ENCODE data around the gene USP17L25. TPM values are rescaled to one million over a fixed set of nuclear protein-coding genes. Genes with fewer than 3 reads are reported as not detected.

The USP17L25 gene
- total RNA-seq, 2 experiments from 2014 or later, result not detected

Other genes with a start within 250 kb of the USP17L25 start
- gene FAM90A26, start 159.5 kb upstream of the USP17L25 start, total RNA-seq, result not detected
- not detected for gene USP17L10, start 119.3 kb upstream of the USP17L25 start, total RNA-seq
- not detected for gene USP17L11, start 114.5 kb upstream of the USP17L25 start, total RNA-seq
- gene USP17L12, start 109.8 kb upstream of the USP17L25 start, total RNA-seq, result not detected
- not detected for gene USP17L13, start 105.0 kb upstream of the USP17L25 start, total RNA-seq
- not detected for gene USP17L15, start 95.5 kb upstream of the USP17L25 start, total RNA-seq
- not detected for gene USP17L17, start 86.0 kb upstream of the USP17L25 start, total RNA-seq
- gene USP17L18, start 81.3 kb upstream of the USP17L25 start, total RNA-seq, result not detected
- not detected for gene USP17L19, start 76.5 kb upstream of the USP17L25 start, total RNA-seq
- gene USP17L20, start 71.8 kb upstream of the USP17L25 start, total RNA-seq, result not detected
- not detected for gene USP17L21, start 67.0 kb upstream of the USP17L25 start, total RNA-seq
- gene USP17L22, start 62.3 kb upstream of the USP17L25 start, total RNA-seq, result not detected
- gene USP17L24, start 4.7 kb upstream of the USP17L25 start, total RNA-seq, result not detected
- gene USP17L26, start 4.7 kb downstream of the USP17L25 start, total RNA-seq, result not detected
- not detected for gene USP17L5, start 9.5 kb downstream of the USP17L25 start, total RNA-seq
- not detected for gene USP17L27, start 14.2 kb downstream of the USP17L25 start, total RNA-seq
- gene USP17L28, start 19.0 kb downstream of the USP17L25 start, total RNA-seq, result not detected
- not detected for gene USP17L29, start 23.7 kb downstream of the USP17L25 start, total RNA-seq
- not detected for gene USP17L30, start 33.2 kb downstream of the USP17L25 start, total RNA-seq
- gene DEFB131A, start 114.5 kb downstream of the USP17L25 start, total RNA-seq, result not detected

Data from activated CD8-positive, alpha-beta memory T cell treated with anti-CD3 and anti-CD28 coated beads, Interleukin-2, amount 10 ng/mL, durations not matched to agents 7 days and 5 days (primary cell).